ENCODE measurements around the gene HSPG2. TPM values are rescaled to one million over a fixed set of nuclear protein-coding genes. Genes with fewer than 3 reads are reported as not detected.

HSPG2 gene
- total and polyA plus RNA-seq, 2 of the 13 experiments (the other 11 are each of a cell fraction or from before 2014, with no cell fraction given) = 9.1 to 13.1 TPM

DNA sequence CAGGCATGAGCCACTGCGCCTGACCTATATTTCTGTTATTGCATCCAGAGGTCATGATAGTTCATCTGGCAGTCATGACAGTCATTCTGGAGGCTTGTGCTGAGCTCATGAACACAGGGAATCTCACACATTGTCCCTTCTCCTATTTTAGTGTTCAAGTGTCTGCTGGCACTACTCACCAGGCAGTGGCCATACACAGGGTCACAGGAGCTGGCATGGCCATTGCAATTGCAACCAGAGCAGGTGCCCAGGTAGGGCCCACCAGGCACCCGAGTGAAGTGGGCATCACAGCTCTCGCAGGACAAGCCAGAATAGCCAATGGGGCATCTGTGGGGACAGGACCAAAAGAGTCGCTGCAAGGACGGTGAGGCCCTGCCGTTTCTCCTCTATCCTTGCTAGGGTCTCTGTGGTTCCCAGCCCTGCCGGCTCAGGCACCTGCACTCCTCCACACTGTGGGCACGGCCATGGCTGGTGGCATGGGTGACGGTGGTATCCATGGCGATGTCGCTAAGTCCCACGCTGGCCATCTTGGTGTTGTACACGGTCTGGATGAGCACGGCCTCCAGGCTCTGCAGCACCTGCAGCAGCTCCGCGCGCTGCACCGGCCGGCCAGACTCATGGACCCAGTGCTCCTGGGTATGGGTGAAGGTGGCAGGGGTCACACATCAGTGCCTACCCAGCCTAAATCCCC is 57.0 kb downstream of the HSPG2 start:
- no peak for TF ChIP-seq MEF2D (CRISPR knock-in tag; IDR thresholded peaks at IDR 0.05)
- TF ChIP-seq BRCA1 (CRISPR knock-in tag; IDR thresholded peaks at IDR 0.05) = no peak
- no peak for TF ChIP-seq ZC3H13 (CRISPR knock-in tag; IDR thresholded peaks at IDR 0.05)
- no peak for ATAC-seq
- intact Hi-C loops (cut with micrococcal nuclease; ENCODE audit: unreplicated experiment) = no loop called here

DNA sequence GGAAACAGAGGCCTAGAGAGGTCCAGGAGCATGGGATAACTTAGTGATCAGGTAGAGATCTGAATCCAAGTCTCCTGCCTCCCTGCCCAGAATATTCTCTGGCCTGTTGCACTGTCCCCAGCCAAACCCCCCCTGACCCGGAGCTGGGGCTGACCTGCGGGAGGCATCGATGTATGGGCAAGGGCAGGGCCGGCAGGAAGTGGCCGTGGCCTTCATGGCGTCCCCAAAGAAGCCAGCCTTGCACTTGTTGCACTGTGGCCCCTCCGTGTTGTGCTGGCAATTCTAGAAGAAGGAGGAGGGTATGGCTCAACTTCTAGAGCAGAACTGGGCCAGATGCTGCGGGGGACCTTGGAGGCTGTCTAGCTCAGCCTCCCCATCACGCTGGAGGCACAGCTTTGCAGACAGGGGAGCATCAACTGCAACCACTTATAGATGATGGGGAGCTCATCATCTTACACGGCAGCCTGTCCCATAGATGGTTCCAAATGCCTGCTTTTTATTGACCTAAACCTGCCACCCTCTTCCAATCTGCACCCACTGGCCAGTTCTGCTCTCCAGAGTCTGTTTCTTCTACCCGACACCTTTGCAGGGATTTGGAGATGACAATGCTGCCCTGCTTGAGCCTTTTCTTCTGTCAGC is 58.2 kb downstream of the HSPG2 start:
- no TSS peak for BruUV-seq (replicated peaks)
- 100% methylated on average over 10 of the region's 11 CpGs for WGBS (ENCODE audit: low lambda C conversion rate)

More for the DNA sequence above, 57.0 kb downstream of the HSPG2 start:
- FAIRE-seq = no peak
- Histone ChIP-seq H3K4me2 (ENCODE audit: low read depth, low read length) (no peak overlapping the region), H3K4me3 (replicated peaks in 1 of 3; ENCODE audit: insufficient read depth in 1 of 3, low read depth in 2 of 3, low read length in 3 of 3) (no peak overlapping the region), H3K79me2 (ENCODE audit: insufficient read depth, low read length) (no peaks in the 10 kb centered on the region), H3K27me3 (ENCODE audit: control insufficient read depth in 1 of 2, insufficient read depth in 2 of 2, low read length in 2 of 2) (no peaks in the 10 kb centered on the region), H3K36me3 (replicated peaks in 1 of 2; ENCODE audit: control insufficient read depth in 1 of 2, insufficient read depth in 2 of 2, low read length in 2 of 2) (peaks cover 25 to 36% of the 10 kb centered on the region in 2 experiments), H3K9me3 (ENCODE audit: low read length) (no peaks in the 10 kb centered on the region), H2AFZ (ENCODE audit: low read length) (no peak overlapping the region), H4K20me1 (ENCODE audit: insufficient read depth, low read length) (no peaks in the 10 kb centered on the region), H3K9ac (ENCODE audit: insufficient read depth, low read depth, low read length) (no peak overlapping the region), H3K4me1 (ENCODE audit: insufficient read depth, low read length) (no peaks in the 10 kb centered on the region), H3K27ac (ENCODE audit: extremely low read length, insufficient read depth, low read length) (no peak overlapping the region)
- no TSS peak for BruUV-seq (replicated peaks)
- 100% methylated on average over 1 of the region's 19 CpGs for WGBS (ENCODE audit: low lambda C conversion rate)
- no peak for DNase-seq (ENCODE audit: low spot score)
- CTCF ChIA-PET (ENCODE audit: low intra/inter-chr PET ratio, low total read pairs) = no interaction called here
- in situ Hi-C loops (cut with HindIII; ENCODE audit: extremely low pct_ligation_motif_present, low pct_unique_long_range_greater_than_20kb) = no loop called here
- POLR2A ChIA-PET = no interaction called here

More for the DNA sequence above, 58.2 kb downstream of the HSPG2 start:
- H3K4me3 ChIP-seq (replicated peaks in 1 of 3; ENCODE audit: insufficient read depth in 1 of 3, low read depth in 2 of 3, low read length in 3 of 3) = no peak overlapping the region
- H3K9me3 ChIP-seq (ENCODE audit: low read length) = no peaks in the 10 kb centered on the region
- intact Hi-C loops (cut with micrococcal nuclease; ENCODE audit: unreplicated experiment) (no loop called here), in situ Hi-C loops (cut with HindIII; ENCODE audit: extremely low pct_ligation_motif_present, low pct_unique_long_range_greater_than_20kb) (no loop called here)
- ChIA-PET CTCF (ENCODE audit: low intra/inter-chr PET ratio, low total read pairs) (no interaction called here), POLR2A (no interaction called here)
- no peaks in the 10 kb centered on the region for H3K79me2 ChIP-seq (ENCODE audit: insufficient read depth, low read length)
- H3K27me3 ChIP-seq (ENCODE audit: control insufficient read depth in 1 of 2, insufficient read depth in 2 of 2, low read length in 2 of 2) = no peaks in the 10 kb centered on the region
- no peak for ATAC-seq
- no peak for DNase-seq (ENCODE audit: low spot score)
- TF ChIP-seq ZNF781 (CRISPR knock-in tag; IDR thresholded peaks at IDR 0.05; ENCODE audit: borderline replicate concordance, not compliant biosample characterization) (no peak), FOSL2 (CRISPR knock-in tag; IDR thresholded peaks at IDR 0.05) (no peak), ZNF629 (CRISPR knock-in tag; conservative IDR thresholded peaks at IDR 0.05) (0 out of 2 replicates have a peak, but pooled peaks have one; percentile 31), NFIC (IDR thresholded peaks at IDR 0.05; ENCODE audit: low read length) (no peak), GFI1 (CRISPR knock-in tag; IDR thresholded peaks at IDR 0.05; ENCODE audit: borderline replicate concordance) (no peak), ZNF678 (CRISPR knock-in tag; IDR thresholded peaks at IDR 0.05) (no peak), ZNF660 (CRISPR knock-in tag; IDR thresholded peaks at IDR 0.05; ENCODE audit: borderline replicate concordance, low read depth) (no peak), CENPT (CRISPR knock-in tag; IDR thresholded peaks at IDR 0.05; ENCODE audit: low read depth) (no peak)
- H3K9ac ChIP-seq (ENCODE audit: insufficient read depth, low read depth, low read length) = no peak overlapping the region
- no peak for FAIRE-seq
- H4K20me1 ChIP-seq (ENCODE audit: insufficient read depth, low read length) = no peaks in the 10 kb centered on the region
- H3K4me1 ChIP-seq (ENCODE audit: insufficient read depth, low read length) = no peaks in the 10 kb centered on the region
- H3K36me3 ChIP-seq (replicated peaks in 1 of 2; ENCODE audit: control insufficient read depth in 1 of 2, insufficient read depth in 2 of 2, low read length in 2 of 2) = peaks cover 27 to 39% of the 10 kb centered on the region in 2 experiments
- no peak overlapping the region for H3K4me2 ChIP-seq (ENCODE audit: low read depth, low read length)
- H2AFZ ChIP-seq (ENCODE audit: low read length) = no peak overlapping the region
- H3K27ac ChIP-seq (ENCODE audit: extremely low read length, insufficient read depth, low read length) = no peak overlapping the region
